HPDE6-E6E7 (cell line): Measurements from ENCODE around the gene BCL7C.
"Not testable (repeated sequence)": the region's sequence is repeated elsewhere in the genome, so short reads cannot be mapped to it uniquely, and the experiment has no call there.

Experiments used
- DNase-seq: peaks from one replicate; pipeline ENCODE4 v3.0.0; 2011; ENCODE audit warnings: missing footprints; ENCODE audit errors: extremely low spot score

BCL7C gene

GRCh38 chr16:30893744-30894539 is at the start of gene BCL7C:
Gene BCL7C (minus strand): TSS chr16:30894077. CDS start chr16:30893944, 133 bp downstream.
- DNase-seq, result peak; percentile 43

- DNase-seq, result no peak
Observed at GRCh38 chr16:30942426-30942806, 48.5 kb upstream of the BCL7C start.

- DNase-seq, result peak; percentile 76
Observed at GRCh38 chr16:30941600-30942425, 47.9 kb upstream of the BCL7C start.

GRCh38 chr16:30939571-30939970 is 45.7 kb upstream of the BCL7C start:
- not testable (repeated sequence) for DNase-seq

- DNase-seq, result no peak
Observed at GRCh38 chr16:30937692-30938091, 43.8 kb upstream of the BCL7C start.

GRCh38 chr16:30934827-30935557 is 41.1 kb upstream of the BCL7C start:
- no peak for DNase-seq

- no peak for DNase-seq
Observed at GRCh38 chr16:30931068-30931650, 37.3 kb upstream of the BCL7C start.

- DNase-seq, result no peak
Observed at GRCh38 chr16:30930160-30930571, 36.3 kb upstream of the BCL7C start.

- DNase-seq, result no peak
Observed at GRCh38 chr16:30929167-30929566, 35.3 kb upstream of the BCL7C start.

GRCh38 chr16:30928390-30928789 is 34.5 kb upstream of the BCL7C start:
- DNase-seq, result no peak

- DNase-seq, result no peak
Observed at GRCh38 chr16:30927789-30928378, 34.0 kb upstream of the BCL7C start.

GRCh38 chr16:30926937-30927788 is 33.3 kb upstream of the BCL7C start:
- DNase-seq, result no peak

- no peak for DNase-seq
Observed at GRCh38 chr16:30925995-30926811, 32.3 kb upstream of the BCL7C start.

- DNase-seq, result no peak
Observed at GRCh38 chr16:30925632-30925987, 31.7 kb upstream of the BCL7C start.

- DNase-seq, result no peak
Observed at GRCh38 chr16:30924913-30925631, 31.2 kb upstream of the BCL7C start.

GRCh38 chr16:30924076-30924912 is 30.4 kb upstream of the BCL7C start:
- DNase-seq, result no peak

GRCh38 chr16:30923554-30924075 is 29.7 kb upstream of the BCL7C start, which contains the start of gene FBXL19:
Gene FBXL19 (plus strand): TSS chr16:30923572. CDS start chr16:30925755, 2,183 bp downstream.
- DNase-seq, result no peak
